ENCODE data around the gene EPC1. TPM values are rescaled to one million over a fixed set of nuclear protein-coding genes. Genes with fewer than 3 reads are reported as not detected.
"Not testable (repeated sequence)": the region's sequence is repeated elsewhere in the genome, so short reads cannot be mapped to it uniquely, and the experiment has no call there.

The EPC1 gene
- total RNA-seq, 2 experiments from 2014 or later: 40.9 to 48.8 TPM

GRCh38 chr10:32357056-32357735, 10.2 kb upstream of the EPC1 start:
- no peak overlapping the region for H3K27ac ChIP-seq (ENCODE audit: low read depth, low read length, poor library complexity, severe bottlenecking)
- intact Hi-C loops (cut with micrococcal nuclease; ENCODE audit: unreplicated experiment): no loop called here
- POLR2A ChIA-PET: interaction anchor here (0.6 to 1.1 kb wide), 4 partner anchors 9 to 919 kb away, joined by 3 to 5 read pairs (median 4); partner anchors contain the start of gene CCDC7
- H4K20me1 ChIP-seq (ENCODE audit: insufficient read depth, low read length): no peaks in the 10 kb centered on the region
- H3K79me2 ChIP-seq (ENCODE audit: insufficient read depth, low read depth, low read length): peaks cover 64% of the 10 kb centered on the region; the same call in 1 of the 2 replicates
- H3K4me3 ChIP-seq (ENCODE audit: low read depth, low read length, poor library complexity, severe bottlenecking): no peak overlapping the region
- no peak overlapping the region for H2AFZ ChIP-seq (ENCODE audit: low read length)
- H3K9me2 ChIP-seq (ENCODE audit: insufficient read depth, low read length): no peaks in the 10 kb centered on the region
- TF ChIP-seq EZH2phosphoT487 (IDR thresholded peaks at IDR 0.05; ENCODE audit: borderline replicate concordance, low read depth, low read length): no peak
- TF ChIP-seq, protein P1, sequence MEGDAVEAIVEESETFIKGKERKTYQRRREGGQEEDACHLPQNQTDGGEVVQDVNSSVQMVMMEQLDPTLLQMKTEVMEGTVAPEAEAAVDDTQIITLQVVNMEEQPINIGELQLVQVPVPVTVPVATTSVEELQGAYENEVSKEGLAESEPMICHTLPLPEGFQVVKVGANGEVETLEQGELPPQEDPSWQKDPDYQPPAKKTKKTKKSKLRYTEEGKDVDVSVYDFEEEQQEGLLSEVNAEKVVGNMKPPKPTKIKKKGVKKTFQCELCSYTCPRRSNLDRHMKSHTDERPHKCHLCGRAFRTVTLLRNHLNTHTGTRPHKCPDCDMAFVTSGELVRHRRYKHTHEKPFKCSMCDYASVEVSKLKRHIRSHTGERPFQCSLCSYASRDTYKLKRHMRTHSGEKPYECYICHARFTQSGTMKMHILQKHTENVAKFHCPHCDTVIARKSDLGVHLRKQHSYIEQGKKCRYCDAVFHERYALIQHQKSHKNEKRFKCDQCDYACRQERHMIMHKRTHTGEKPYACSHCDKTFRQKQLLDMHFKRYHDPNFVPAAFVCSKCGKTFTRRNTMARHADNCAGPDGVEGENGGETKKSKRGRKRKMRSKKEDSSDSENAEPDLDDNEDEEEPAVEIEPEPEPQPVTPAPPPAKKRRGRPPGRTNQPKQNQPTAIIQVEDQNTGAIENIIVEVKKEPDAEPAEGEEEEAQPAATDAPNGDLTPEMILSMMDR (conservative IDR thresholded peaks at IDR 0.05; ENCODE audit: low read length): no peak
- H3K36me3 ChIP-seq (ENCODE audit: insufficient read depth, low read length): peaks cover 23% of the 10 kb centered on the region
- no peak overlapping the region for H3K4me2 ChIP-seq (ENCODE audit: low read length)
- no TSS peak for BruUV-seq (replicated peaks)
- peaks cover 20% of the 10 kb centered on the region for H3K4me1 ChIP-seq (ENCODE audit: insufficient read depth, low read length, poor library complexity, severe bottlenecking)
- peaks cover 16% of the 10 kb centered on the region; the same call in 1 of the 2 replicates for H3K9me3 ChIP-seq (ENCODE audit: low read length)
- DNase-seq (ENCODE audit: low spot score): no peak
- CTCF ChIA-PET (ENCODE audit: unreplicated experiment): no interaction called here

- POLR2A ChIA-PET: interaction anchor here (2.5 to 3.1 kb wide), 2 partner anchors 8 to 23 kb away, joined by 8 to 22 read pairs; no protein-coding TSS in a partner anchor
- H3K4me3 ChIP-seq (ENCODE audit: low read depth, low read length, poor library complexity, severe bottlenecking); DNase-seq (ENCODE audit: low spot score); H3K4me2 ChIP-seq (ENCODE audit: low read length); BruUV-seq (replicated peaks); CTCF ChIA-PET (ENCODE audit: unreplicated experiment); H4K20me1 ChIP-seq (ENCODE audit: insufficient read depth, low read length); H3K9me2 ChIP-seq (ENCODE audit: insufficient read depth, low read length); H2AFZ ChIP-seq (ENCODE audit: low read length); H3K27ac ChIP-seq (ENCODE audit: low read depth, low read length, poor library complexity, severe bottlenecking); intact Hi-C loops (cut with micrococcal nuclease; ENCODE audit: unreplicated experiment): not testable (repeated sequence)
- Histone ChIP-seq H3K36me3 (ENCODE audit: insufficient read depth, low read length) (peaks cover 23% of the 10 kb centered on the region), H3K79me2 (ENCODE audit: insufficient read depth, low read depth, low read length) (peaks cover 80% of the 10 kb centered on the region; the same call in 1 of the 2 replicates), H3K9me3 (ENCODE audit: low read length) (peaks cover 16% of the 10 kb centered on the region; the same call in 1 of the 2 replicates), H3K4me1 (ENCODE audit: insufficient read depth, low read length, poor library complexity, severe bottlenecking) (peaks cover 44% of the 10 kb centered on the region)
Observed at GRCh38 chr10:32354690-32355089, 7.7 kb upstream of the EPC1 start.

GRCh38 chr10:32350811-32351350, 3.9 kb upstream of the EPC1 start:
- peaks cover 74% of the 10 kb centered on the region for H3K79me2 ChIP-seq (ENCODE audit: insufficient read depth, low read depth, low read length)
- no peak overlapping the region for H3K27ac ChIP-seq (ENCODE audit: low read depth, low read length, poor library complexity, severe bottlenecking)
- H2AFZ ChIP-seq (ENCODE audit: low read length): no peak overlapping the region
- intact Hi-C loops (cut with micrococcal nuclease; ENCODE audit: unreplicated experiment): no loop called here
- H3K9me3 ChIP-seq (ENCODE audit: low read length): peaks cover 15% of the 10 kb centered on the region; the same call in 1 of the 2 replicates
- TF ChIP-seq, protein P1 (conservative IDR thresholded peaks at IDR 0.05; ENCODE audit: low read length): no peak
- TF ChIP-seq EZH2phosphoT487 (IDR thresholded peaks at IDR 0.05; ENCODE audit: borderline replicate concordance, low read depth, low read length): no peak
- H3K4me1 ChIP-seq (ENCODE audit: insufficient read depth, low read length, poor library complexity, severe bottlenecking): peaks cover 65% of the 10 kb centered on the region
- ChIA-PET CTCF (ENCODE audit: unreplicated experiment) (no interaction called here), POLR2A (interaction anchor here (1.0 to 1.1 kb wide), 2 partner anchors 8 to 16 kb away, joined by 3 to 4 read pairs; no protein-coding TSS in a partner anchor)
- peak overlapping the region; percentile 47 for H3K4me2 ChIP-seq (ENCODE audit: low read length)
- BruUV-seq (replicated peaks): no TSS peak
- peak; percentile 22 for DNase-seq (ENCODE audit: low spot score)
- no peaks in the 10 kb centered on the region for H3K9me2 ChIP-seq (ENCODE audit: insufficient read depth, low read length)
- H4K20me1 ChIP-seq (ENCODE audit: insufficient read depth, low read length): no peaks in the 10 kb centered on the region
- no peak overlapping the region for H3K4me3 ChIP-seq (ENCODE audit: low read depth, low read length, poor library complexity, severe bottlenecking)
- H3K36me3 ChIP-seq (ENCODE audit: insufficient read depth, low read length): peaks cover 17% of the 10 kb centered on the region

Measured in OCI-LY7 (cell line).